GM12878 (cell line): ENCODE data around the gene ASF1B. TPM values are rescaled to one million over a fixed set of nuclear protein-coding genes. Genes with fewer than 3 reads are reported as not detected.

ENCODE experiments used
- CEBPZ ChIP-seq: fragments of 150-350 bp; IDR thresholded peaks from 2 replicates; pipeline ENCODE4 v1.6.1; 2016; ENCODE audit warnings: low read depth, low read length
- IKZF1 ChIP-seq: fragments of 450-650 bp; conservative IDR thresholded peaks from 2 replicates; pipeline ENCODE4 v1.6.1; 2017; ENCODE audit warnings: antibody characterized with exemption, mild to moderate bottlenecking
- IRF5 ChIP-seq: fragments of 450-650 bp; IDR thresholded peaks from 2 replicates; pipeline ENCODE4 v1.6.1; 2017; ENCODE audit warnings: borderline replicate concordance
- MTA3 ChIP-seq: IDR thresholded peaks from 2 replicates; pipeline ENCODE4 v1.6.1; 2012; ENCODE audit warnings: low read length, inconsistent platforms, borderline replicate concordance
- NR2F1 ChIP-seq: fragments of 450-650 bp; conservative IDR thresholded peaks from 2 replicates; pipeline ENCODE4 v1.6.1; 2017; ENCODE audit warnings: mild to moderate bottlenecking
- POLR2A ChIP-seq: IDR thresholded peaks from 2 replicates; pipeline ENCODE4 v1.6.1; 2011; ENCODE audit warnings: low read depth, mild to moderate bottlenecking, low read length
- POLR2AphosphoS2 ChIP-seq: IDR thresholded peaks from 2 replicates; pipeline ENCODE4 v1.6.1; 2011; ENCODE audit warnings: low read depth, mild to moderate bottlenecking, low read length, improper control_type of control experiment, moderate library complexity
- TBL1XR1 ChIP-seq: IDR thresholded peaks from 2 replicates; pipeline ENCODE4 v1.6.1; 2012; ENCODE audit warnings: low read depth, low read length, improper control_type of control experiment
- ZNF687 ChIP-seq: fragments of 450-650 bp; IDR thresholded peaks from 2 replicates; pipeline ENCODE4 v1.6.1; 2017; ENCODE audit warnings: mild to moderate bottlenecking, moderate library complexity
- polyA plus RNA-seq, 11 experiments: library from polyadenylated mRNA; depleted of rRNA in 4 of 11; unstranded in 6 of 11; stranded (reverse) in 5 of 11; fragments of >200 nt; fragmentation: Nextera tagmentation in 4 of 11; fragmentation: Illumina TruSeq in 1 of 11; extraction: Ambion mirVana in 4 of 11; extraction: Trizol in 1 of 11; gene quantifications; 1 replicate in 1 of 11; 2 replicates in 10 of 11; pipeline versions ENCODE4 v1.2.1 to v1.2.3, GENCODE V29; 2011 to 2016; ENCODE audit warnings: inconsistent platforms in 2 of 11, missing spikeins in 2 of 11, low read depth in 1 of 11
- total RNA-seq, 4 experiments: library from RNA; depleted of rRNA in 3 of 4; stranded (reverse); fragments of >200 nt in 3 of 4; fragmentation: Illumina TruSeq in 1 of 4; extraction: Trizol in 1 of 4; gene quantifications; 2 replicates each; pipeline versions ENCODE4 v1.2.1 to v1.2.3, GENCODE V29; 2013 to 2021
- TF ChIP-seq, protein P1 (sequence below): fragments of 150-350 bp; IDR thresholded peaks from 2 replicates; pipeline ENCODE4 v1.6.1; 2014; ENCODE audit warnings: mild to moderate bottlenecking, low read depth, low read length
- TF ChIP-seq, protein P2 (sequence below): fragments of 450-650 bp; formaldehyde crosslinking; IDR thresholded peaks from 2 replicates; pipeline ENCODE4 v1.4.0; 2022; ENCODE audit warnings: mild to moderate bottlenecking, moderate library complexity
- TF ChIP-seq, protein P3 (sequence below): IDR thresholded peaks from 2 replicates; pipeline ENCODE4 v1.6.1; 2012; ENCODE audit warnings: mild to moderate bottlenecking, low read depth, low read length

Gene ASF1B
- total and polyA plus RNA-seq, 10 of the 15 experiments (the other 5 are each of a cell fraction or from before 2014, with no cell fraction given) = 10.4 to 217 (median 90.2) TPM

GRCh38 chr19:14127929-14128509 is 8.4 kb downstream of the ASF1B start (continued):
- TF ChIP-seq, protein P1, sequence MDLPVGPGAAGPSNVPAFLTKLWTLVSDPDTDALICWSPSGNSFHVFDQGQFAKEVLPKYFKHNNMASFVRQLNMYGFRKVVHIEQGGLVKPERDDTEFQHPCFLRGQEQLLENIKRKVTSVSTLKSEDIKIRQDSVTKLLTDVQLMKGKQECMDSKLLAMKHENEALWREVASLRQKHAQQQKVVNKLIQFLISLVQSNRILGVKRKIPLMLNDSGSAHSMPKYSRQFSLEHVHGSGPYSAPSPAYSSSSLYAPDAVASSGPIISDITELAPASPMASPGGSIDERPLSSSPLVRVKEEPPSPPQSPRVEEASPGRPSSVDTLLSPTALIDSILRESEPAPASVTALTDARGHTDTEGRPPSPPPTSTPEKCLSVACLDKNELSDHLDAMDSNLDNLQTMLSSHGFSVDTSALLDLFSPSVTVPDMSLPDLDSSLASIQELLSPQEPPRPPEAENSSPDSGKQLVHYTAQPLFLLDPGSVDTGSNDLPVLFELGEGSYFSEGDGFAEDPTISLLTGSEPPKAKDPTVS = no peak
- no peak for TF ChIP-seq IRF5
- TF ChIP-seq ZNF687 = no peak
- peak; percentile 72; the same call in 1 of the 2 replicates for TF ChIP-seq MTA3
- TF ChIP-seq, protein P2, sequence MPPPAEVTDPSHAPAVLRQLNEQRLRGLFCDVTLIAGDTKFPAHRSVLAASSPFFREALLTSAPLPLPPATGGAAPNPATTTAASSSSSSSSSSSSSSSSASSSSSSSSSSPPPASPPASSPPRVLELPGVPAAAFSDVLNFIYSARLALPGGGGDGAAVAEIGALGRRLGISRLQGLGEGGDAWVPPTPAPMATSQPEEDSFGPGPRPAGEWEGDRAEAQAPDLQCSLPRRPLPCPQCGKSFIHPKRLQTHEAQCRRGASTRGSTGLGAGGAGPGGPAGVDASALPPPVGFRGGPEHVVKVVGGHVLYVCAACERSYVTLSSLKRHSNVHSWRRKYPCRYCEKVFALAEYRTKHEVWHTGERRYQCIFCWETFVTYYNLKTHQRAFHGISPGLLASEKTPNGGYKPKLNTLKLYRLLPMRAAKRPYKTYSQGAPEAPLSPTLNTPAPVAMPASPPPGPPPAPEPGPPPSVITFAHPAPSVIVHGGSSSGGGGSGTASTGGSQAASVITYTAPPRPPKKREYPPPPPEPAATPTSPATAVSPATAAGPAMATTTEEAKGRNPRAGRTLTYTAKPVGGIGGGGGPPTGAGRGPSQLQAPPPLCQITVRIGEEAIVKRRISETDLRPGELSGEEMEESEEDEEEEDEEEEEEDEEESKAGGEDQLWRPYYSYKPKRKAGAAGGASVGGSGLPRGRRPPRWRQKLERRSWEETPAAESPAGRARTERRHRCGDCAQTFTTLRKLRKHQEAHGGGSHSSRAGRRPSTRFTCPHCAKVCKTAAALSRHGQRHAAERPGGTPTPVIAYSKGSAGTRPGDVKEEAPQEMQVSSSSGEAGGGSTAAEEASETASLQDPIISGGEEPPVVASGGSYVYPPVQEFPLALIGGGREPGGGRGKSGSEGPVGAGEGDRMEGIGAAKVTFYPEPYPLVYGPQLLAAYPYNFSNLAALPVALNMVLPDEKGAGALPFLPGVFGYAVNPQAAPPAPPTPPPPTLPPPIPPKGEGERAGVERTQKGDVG (CRISPR knock-in tag) = no peak
- no peak for TF ChIP-seq NR2F1
- TF ChIP-seq POLR2A = no peak
- TF ChIP-seq, protein P3, sequence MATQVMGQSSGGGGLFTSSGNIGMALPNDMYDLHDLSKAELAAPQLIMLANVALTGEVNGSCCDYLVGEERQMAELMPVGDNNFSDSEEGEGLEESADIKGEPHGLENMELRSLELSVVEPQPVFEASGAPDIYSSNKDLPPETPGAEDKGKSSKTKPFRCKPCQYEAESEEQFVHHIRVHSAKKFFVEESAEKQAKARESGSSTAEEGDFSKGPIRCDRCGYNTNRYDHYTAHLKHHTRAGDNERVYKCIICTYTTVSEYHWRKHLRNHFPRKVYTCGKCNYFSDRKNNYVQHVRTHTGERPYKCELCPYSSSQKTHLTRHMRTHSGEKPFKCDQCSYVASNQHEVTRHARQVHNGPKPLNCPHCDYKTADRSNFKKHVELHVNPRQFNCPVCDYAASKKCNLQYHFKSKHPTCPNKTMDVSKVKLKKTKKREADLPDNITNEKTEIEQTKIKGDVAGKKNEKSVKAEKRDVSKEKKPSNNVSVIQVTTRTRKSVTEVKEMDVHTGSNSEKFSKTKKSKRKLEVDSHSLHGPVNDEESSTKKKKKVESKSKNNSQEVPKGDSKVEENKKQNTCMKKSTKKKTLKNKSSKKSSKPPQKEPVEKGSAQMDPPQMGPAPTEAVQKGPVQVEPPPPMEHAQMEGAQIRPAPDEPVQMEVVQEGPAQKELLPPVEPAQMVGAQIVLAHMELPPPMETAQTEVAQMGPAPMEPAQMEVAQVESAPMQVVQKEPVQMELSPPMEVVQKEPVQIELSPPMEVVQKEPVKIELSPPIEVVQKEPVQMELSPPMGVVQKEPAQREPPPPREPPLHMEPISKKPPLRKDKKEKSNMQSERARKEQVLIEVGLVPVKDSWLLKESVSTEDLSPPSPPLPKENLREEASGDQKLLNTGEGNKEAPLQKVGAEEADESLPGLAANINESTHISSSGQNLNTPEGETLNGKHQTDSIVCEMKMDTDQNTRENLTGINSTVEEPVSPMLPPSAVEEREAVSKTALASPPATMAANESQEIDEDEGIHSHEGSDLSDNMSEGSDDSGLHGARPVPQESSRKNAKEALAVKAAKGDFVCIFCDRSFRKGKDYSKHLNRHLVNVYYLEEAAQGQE = no peak
- TF ChIP-seq TBL1XR1 = no peak
- TF ChIP-seq CEBPZ = no peak
- TF ChIP-seq POLR2AphosphoS2 = no peak
- TF ChIP-seq IKZF1 = peak; percentile 37; the same call in 1 of the 2 replicates
